ENCODE data around the gene LRFN5. TPM values are rescaled to one million over a fixed set of nuclear protein-coding genes. Genes with fewer than 3 reads are reported as not detected.

Gene LRFN5
- total RNA-seq, 1 experiment from 2014 or later: 9.8 TPM

DNA sequence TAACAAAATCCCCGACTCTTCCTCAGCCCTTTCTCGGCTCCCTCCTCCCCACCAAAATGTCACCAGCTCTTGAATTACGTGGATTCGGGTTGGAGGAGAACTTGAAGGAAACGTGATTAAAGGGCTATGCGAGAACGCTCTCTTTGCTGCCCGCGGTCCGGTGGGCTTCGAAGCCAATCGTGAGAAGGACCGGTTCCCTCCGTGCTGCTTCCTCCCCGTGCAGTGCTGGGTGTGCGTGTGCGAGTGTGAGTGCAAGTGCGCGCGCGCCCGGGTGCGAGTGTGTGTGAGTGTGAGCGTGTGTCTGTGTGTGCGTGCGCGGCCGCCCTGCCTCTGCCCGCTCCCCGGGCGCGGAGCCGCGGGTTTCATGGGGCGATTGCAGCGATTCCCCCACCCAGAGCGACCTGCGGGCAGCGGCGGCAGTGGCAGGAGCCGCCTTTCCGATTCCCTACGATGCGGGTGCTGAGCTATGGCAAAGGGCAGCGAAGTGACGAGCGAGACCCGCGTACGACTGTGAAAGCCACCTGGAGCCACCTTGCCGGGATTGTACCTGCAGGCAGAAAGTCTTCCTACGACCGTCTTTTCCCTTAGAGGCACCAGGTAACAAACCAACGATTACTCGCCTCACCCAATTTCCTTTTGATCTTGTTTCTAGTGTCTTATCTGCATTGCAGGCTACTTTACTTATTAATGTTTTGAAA is 1.4 kb downstream of the LRFN5 start:
- intact Hi-C loops (cut with micrococcal nuclease; ENCODE audit: unreplicated experiment) (loop anchor here (10.0 kb wide), 3 partner anchors 177 to 587 kb away; no protein-coding TSS in a partner anchor), in situ Hi-C loops (cut with HindIII; ENCODE audit: low pct_unique_long_range_greater_than_20kb, low sequenced_read_pairs) (no loop called here)
- Histone ChIP-seq H3K27ac (ENCODE audit: low read length) (peak overlapping the region; percentile 86), H3K9me3 (ENCODE audit: control insufficient read depth, insufficient read depth, low read depth, low read length) (no peaks in the 10 kb centered on the region), H3K36me3 (ENCODE audit: control insufficient read depth, insufficient read depth, low read length) (no peaks in the 10 kb centered on the region), H3K27me3 (ENCODE audit: control insufficient read depth, insufficient read depth, low read length) (no peaks in the 10 kb centered on the region), H3K4me3 (ENCODE audit: low read depth in 2 of 2, low read length in 2 of 2) (peak overlapping the region; percentile 62 to 84), H3K4me1 (ENCODE audit: control insufficient read depth, insufficient read depth, low read length) (peaks cover 9% of the 10 kb centered on the region)
- CTCF ChIA-PET: no interaction called here
- TF ChIP-seq, protein P1, sequence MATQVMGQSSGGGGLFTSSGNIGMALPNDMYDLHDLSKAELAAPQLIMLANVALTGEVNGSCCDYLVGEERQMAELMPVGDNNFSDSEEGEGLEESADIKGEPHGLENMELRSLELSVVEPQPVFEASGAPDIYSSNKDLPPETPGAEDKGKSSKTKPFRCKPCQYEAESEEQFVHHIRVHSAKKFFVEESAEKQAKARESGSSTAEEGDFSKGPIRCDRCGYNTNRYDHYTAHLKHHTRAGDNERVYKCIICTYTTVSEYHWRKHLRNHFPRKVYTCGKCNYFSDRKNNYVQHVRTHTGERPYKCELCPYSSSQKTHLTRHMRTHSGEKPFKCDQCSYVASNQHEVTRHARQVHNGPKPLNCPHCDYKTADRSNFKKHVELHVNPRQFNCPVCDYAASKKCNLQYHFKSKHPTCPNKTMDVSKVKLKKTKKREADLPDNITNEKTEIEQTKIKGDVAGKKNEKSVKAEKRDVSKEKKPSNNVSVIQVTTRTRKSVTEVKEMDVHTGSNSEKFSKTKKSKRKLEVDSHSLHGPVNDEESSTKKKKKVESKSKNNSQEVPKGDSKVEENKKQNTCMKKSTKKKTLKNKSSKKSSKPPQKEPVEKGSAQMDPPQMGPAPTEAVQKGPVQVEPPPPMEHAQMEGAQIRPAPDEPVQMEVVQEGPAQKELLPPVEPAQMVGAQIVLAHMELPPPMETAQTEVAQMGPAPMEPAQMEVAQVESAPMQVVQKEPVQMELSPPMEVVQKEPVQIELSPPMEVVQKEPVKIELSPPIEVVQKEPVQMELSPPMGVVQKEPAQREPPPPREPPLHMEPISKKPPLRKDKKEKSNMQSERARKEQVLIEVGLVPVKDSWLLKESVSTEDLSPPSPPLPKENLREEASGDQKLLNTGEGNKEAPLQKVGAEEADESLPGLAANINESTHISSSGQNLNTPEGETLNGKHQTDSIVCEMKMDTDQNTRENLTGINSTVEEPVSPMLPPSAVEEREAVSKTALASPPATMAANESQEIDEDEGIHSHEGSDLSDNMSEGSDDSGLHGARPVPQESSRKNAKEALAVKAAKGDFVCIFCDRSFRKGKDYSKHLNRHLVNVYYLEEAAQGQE (IDR thresholded peaks at IDR 0.05; ENCODE audit: insufficient read depth in 1 of 2, low read depth in 2 of 2, low read length in 1 of 2): no peak
- TF ChIP-seq TCF7L2 (IDR thresholded peaks at IDR 0.05; ENCODE audit: low read depth, low read length) (no peak; the same call in 1 of the 2 replicates), POLR2AphosphoS5 (IDR thresholded peaks at IDR 0.05; ENCODE audit: low read depth, low read length) (no peak), SIN3A (IDR thresholded peaks at IDR 0.05; ENCODE audit: borderline replicate concordance, insufficient read depth, low read depth, low read length) (no peak)
- TF ChIP-seq, protein P2, sequence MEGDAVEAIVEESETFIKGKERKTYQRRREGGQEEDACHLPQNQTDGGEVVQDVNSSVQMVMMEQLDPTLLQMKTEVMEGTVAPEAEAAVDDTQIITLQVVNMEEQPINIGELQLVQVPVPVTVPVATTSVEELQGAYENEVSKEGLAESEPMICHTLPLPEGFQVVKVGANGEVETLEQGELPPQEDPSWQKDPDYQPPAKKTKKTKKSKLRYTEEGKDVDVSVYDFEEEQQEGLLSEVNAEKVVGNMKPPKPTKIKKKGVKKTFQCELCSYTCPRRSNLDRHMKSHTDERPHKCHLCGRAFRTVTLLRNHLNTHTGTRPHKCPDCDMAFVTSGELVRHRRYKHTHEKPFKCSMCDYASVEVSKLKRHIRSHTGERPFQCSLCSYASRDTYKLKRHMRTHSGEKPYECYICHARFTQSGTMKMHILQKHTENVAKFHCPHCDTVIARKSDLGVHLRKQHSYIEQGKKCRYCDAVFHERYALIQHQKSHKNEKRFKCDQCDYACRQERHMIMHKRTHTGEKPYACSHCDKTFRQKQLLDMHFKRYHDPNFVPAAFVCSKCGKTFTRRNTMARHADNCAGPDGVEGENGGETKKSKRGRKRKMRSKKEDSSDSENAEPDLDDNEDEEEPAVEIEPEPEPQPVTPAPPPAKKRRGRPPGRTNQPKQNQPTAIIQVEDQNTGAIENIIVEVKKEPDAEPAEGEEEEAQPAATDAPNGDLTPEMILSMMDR (IDR thresholded peaks at IDR 0.05): no peak
- POLR2A ChIA-PET: no interaction called here
- BruUV-seq (replicated peaks): no TSS peak
- DNase-seq (ENCODE audit: low read depth, low spot score) (no peak), ATAC-seq (no peak)

DNA sequence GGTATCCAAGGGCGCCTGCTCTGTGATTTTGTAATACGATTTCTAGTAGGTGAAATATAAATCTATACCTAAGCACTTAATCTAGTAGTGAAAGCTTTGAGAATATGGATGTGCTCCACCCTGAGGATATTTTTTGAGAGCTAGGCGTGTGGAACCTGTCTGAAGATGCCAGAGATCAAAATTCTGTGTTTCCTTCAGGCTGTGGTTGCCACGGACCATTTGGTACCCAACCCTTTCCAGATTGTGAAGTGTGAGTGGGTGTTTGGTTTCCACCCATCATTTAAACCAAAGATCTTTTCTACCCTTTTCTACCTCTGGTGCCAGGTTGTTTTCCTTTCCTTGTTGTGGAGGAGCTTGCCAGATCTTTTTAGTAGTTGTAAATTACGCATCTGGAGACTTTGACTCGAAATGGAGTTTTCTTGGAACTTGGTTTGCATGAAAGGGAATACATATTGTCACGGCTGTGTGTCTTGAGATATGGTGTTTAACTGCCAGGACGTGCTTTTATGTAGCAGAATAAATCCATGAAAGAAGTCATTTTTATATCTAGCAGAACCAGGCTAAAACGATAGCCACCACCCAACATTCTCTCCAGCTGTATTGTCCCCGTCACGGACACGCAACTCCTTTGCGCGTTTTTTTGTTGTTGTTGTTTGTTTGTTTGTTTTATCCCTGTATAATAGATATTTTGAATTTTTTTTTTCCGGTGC is 2.2 kb downstream of the LRFN5 start:
- CTCF ChIA-PET: interaction anchor here (0.7 kb wide), 1 partner anchor 175 kb away, joined by 3 read pairs; no protein-coding TSS in a partner anchor
- POLR2A ChIA-PET: interaction anchor here (0.6 kb wide), 1 partner anchor 82 kb away, joined by 3 read pairs; no protein-coding TSS in a partner anchor

More for the DNA sequence above, 2.2 kb downstream of the LRFN5 start:
- intact Hi-C loops (cut with micrococcal nuclease; ENCODE audit: unreplicated experiment): loop anchor here (10.0 kb wide), 3 partner anchors 176 to 586 kb away; no protein-coding TSS in a partner anchor
- ATAC-seq: no peak
- TF ChIP-seq TCF7L2 (IDR thresholded peaks at IDR 0.05; ENCODE audit: low read depth, low read length): no peak
- TF ChIP-seq, protein P1 (IDR thresholded peaks at IDR 0.05; ENCODE audit: insufficient read depth in 1 of 2, low read depth in 2 of 2, low read length in 1 of 2): no peak
- TF ChIP-seq POLR2AphosphoS5 (IDR thresholded peaks at IDR 0.05; ENCODE audit: low read depth, low read length): no peak
- TF ChIP-seq, protein P2 (IDR thresholded peaks at IDR 0.05): no peak
- no peak for TF ChIP-seq SIN3A (IDR thresholded peaks at IDR 0.05; ENCODE audit: borderline replicate concordance, insufficient read depth, low read depth, low read length)
- no peak for DNase-seq (ENCODE audit: low read depth, low spot score)
- Histone ChIP-seq H3K9me3 (ENCODE audit: control insufficient read depth, insufficient read depth, low read depth, low read length) (no peaks in the 10 kb centered on the region), H3K27me3 (ENCODE audit: control insufficient read depth, insufficient read depth, low read length) (no peaks in the 10 kb centered on the region), H3K27ac (ENCODE audit: low read length) (peak overlapping the region; percentile 86), H3K4me3 (ENCODE audit: low read depth in 2 of 2, low read length in 2 of 2) (peak overlapping the region; percentile 62 to 84), H3K36me3 (ENCODE audit: control insufficient read depth, insufficient read depth, low read length) (no peaks in the 10 kb centered on the region), H3K4me1 (ENCODE audit: control insufficient read depth, insufficient read depth, low read length) (peaks cover 9% of the 10 kb centered on the region)
- BruUV-seq (replicated peaks): no TSS peak
- in situ Hi-C loops (cut with HindIII; ENCODE audit: low pct_unique_long_range_greater_than_20kb, low sequenced_read_pairs): no loop called here

Measured in Panc1 (cell line).